Transverse colon (tissue), 4 donors: ENCODE data around the gene DAAM1. TPM values are rescaled to one million over a fixed set of nuclear protein-coding genes. Genes with fewer than 3 reads are reported as not detected.
A peak's percentile ranks its signal among the peaks of the same experiment; 100 is the strongest.

Source experiments
- DNase-seq: peaks from one replicate; pipeline ENCODE4 v3.0.0-alpha.2; 2019
- H3K27ac ChIP-seq, 4 donors: fragments of 200-600 bp; sonication (generic); 2 replicates each; pipeline ENCODE4 v1.5.1; 2016 to 2018; ENCODE audit warnings: inconsistent platforms in 4 of 4
- H3K27me3 ChIP-seq: fragments of 200-600 bp; sonication (generic); 2 replicates; pipeline ENCODE4 v1.5.1; 2017; ENCODE audit warnings: inconsistent platforms
- H3K36me3 ChIP-seq, 4 donors: fragments of 200-600 bp; sonication (generic); 2 replicates each; pipeline ENCODE4 v1.5.1; 2017 to 2019; ENCODE audit warnings: inconsistent platforms in 4 of 4
- H3K4me1 ChIP-seq, 4 donors: fragments of 200-600 bp; sonication (generic); 2 replicates each; pipeline ENCODE4 v1.5.1; 2017 to 2020; ENCODE audit warnings: inconsistent platforms in 4 of 4
- H3K4me3 ChIP-seq, 4 donors: fragments of 200-600 bp; sonication (generic); 1 replicate in 1 of 4; 2 replicates in 3 of 4; pipeline versions ENCODE4 v1.5.1 to v1.6.1; 2017 to 2019; ENCODE audit warnings: inconsistent platforms in 4 of 4
- H3K9me3 ChIP-seq, 2 donors: fragments of 200-600 bp; sonication (generic); 2 replicates each; pipeline ENCODE4 v1.5.1; 2017 to 2019; ENCODE audit warnings: inconsistent platforms in 2 of 2
- CTCF ChIP-seq, 5 experiments: fragments of 200-600 bp in 3 of 5; fragments of 450-650 bp in 2 of 5; sonication (generic) in 3 of 5; IDR thresholded peaks; 1 replicate in 2 of 5; 2 replicates in 3 of 5; pipeline ENCODE4 v1.5.1; 2016 to 2017; ENCODE audit warnings: antibody characterized with exemption in 5 of 5, inconsistent platforms in 3 of 5, mild to moderate bottlenecking in 2 of 5, moderate library complexity in 1 of 5
- EP300 ChIP-seq: sonication (generic); formaldehyde crosslinking; IDR thresholded peaks from one replicate; pipeline ENCODE4 v1.6.1; 2017; ENCODE audit warnings: antibody characterized with exemption, low read depth
- POLR2A ChIP-seq: fragments of 450-650 bp; IDR thresholded peaks from one replicate; pipeline ENCODE4 v1.6.1; 2016; ENCODE audit warnings: antibody characterized with exemption, mild to moderate bottlenecking, moderate library complexity
- POLR2AphosphoS5 ChIP-seq, 3 donors: sonication (generic); formaldehyde crosslinking; IDR thresholded peaks; one replicate each; pipeline ENCODE4 v1.6.1; 2016; ENCODE audit warnings: antibody characterized with exemption in 3 of 3
- whole genome bisulfite sequencing, 2 donors: methylation state at CpG; one replicate each; pipeline ENCODE4 v1.1.5; 2018; ENCODE audit warnings: low coverage in 1 of 2; 5-methylcytosine and 5-hydroxymethylcytosine counted together
- in situ Hi-C, 4 donors: fragments of 200-750 bp; cut with MboI; loops; one replicate each; pipeline versions ENCODE4 v1.15.0 to v1.15.1; 2017; ENCODE audit warnings: low sequenced_read_pairs in 3 of 4, low pct_ligation_motif_present in 1 of 4, low pct_unique_long_range_greater_than_20kb in 1 of 4
- intact Hi-C: fragments of 100-400 bp; cut with DNase I; formaldehyde crosslinking; loops from one replicate; pipeline ENCODE4 v1.15.1; 2023; ENCODE audit warnings: low total_unique reads
- total RNA-seq, 4 donors: library from RNA; depleted of rRNA; stranded (reverse); fragments of >200 nt; gene quantifications; one replicate each; pipeline ENCODE4 v1.1.0, GENCODE V29; 2016

DAAM1 gene
- total RNA-seq, 4 donors from 2014 or later, result 23.9 to 44.5 (median 42.8) TPM

- no peak for DNase-seq
- no peaks in the 10 kb centered on the region for H3K36me3 ChIP-seq
- H3K9me3 ChIP-seq, result no peaks in the 10 kb centered on the region
- H3K27ac ChIP-seq, result peak overlapping the region in 1 of 4 donors; percentile 18
- H3K27me3 ChIP-seq, result no peaks in the 10 kb centered on the region
- TF ChIP-seq POLR2A, result no peak
- TF ChIP-seq POLR2AphosphoS5 (IDR thresholded peaks at IDR 0.05), result no peak
- TF ChIP-seq CTCF (IDR thresholded peaks at IDR 0.05), result no peak
- peaks cover 0 to 5% (median 3%) of the 10 kb centered on the region in 4 donors for H3K4me1 ChIP-seq
- intact Hi-C loops, result no loop called here
- no peak overlapping the region for H3K4me3 ChIP-seq
- in situ Hi-C loops, result no loop called here
- 58 to 73% methylated on average over 3 of the region's 3 CpGs for WGBS, 2 donors
Measured at GRCh38 chr14:59228421-59228820, 40.0 kb downstream of the DAAM1 start.

GRCh38 chr14:59229653-59230406 is 41.4 kb downstream of the DAAM1 start:
- Histone ChIP-seq H3K4me3 (no peak overlapping the region), H3K27me3 (no peaks in the 10 kb centered on the region), H3K9me3 (no peaks in the 10 kb centered on the region), H3K27ac (no peak overlapping the region), H3K36me3 (no peaks in the 10 kb centered on the region), H3K4me1 (peaks cover 0 to 5% (median 3%) of the 10 kb centered on the region in 4 donors)
- intact Hi-C loops, result no loop called here
- WGBS, 2 donors, result 79 to 83% methylated on average over 2 to 3 of the region's 3 CpGs
- DNase-seq, result no peak
- TF ChIP-seq POLR2A (no peak), EP300 (no peak), POLR2AphosphoS5 (IDR thresholded peaks at IDR 0.05) (no peak), CTCF (IDR thresholded peaks at IDR 0.05) (no peak)
- in situ Hi-C loops, result no loop called here

GRCh38 chr14:59236195-59236594 is 47.7 kb downstream of the DAAM1 start:
- Histone ChIP-seq H3K36me3 (no peaks in the 10 kb centered on the region), H3K27ac (no peak overlapping the region), H3K4me1 (peaks cover 11 to 34% (median 23%) of the 10 kb centered on the region in 4 donors), H3K4me3 (no peak overlapping the region), H3K9me3 (no peaks in the 10 kb centered on the region), H3K27me3 (no peaks in the 10 kb centered on the region)
- in situ Hi-C loops (no loop called here), intact Hi-C loops (no loop called here)
- no peak for DNase-seq
- TF ChIP-seq CTCF (IDR thresholded peaks at IDR 0.05), result no peak
- no peak for TF ChIP-seq POLR2AphosphoS5 (IDR thresholded peaks at IDR 0.05)
- TF ChIP-seq EP300, result no peak
- 81 to 83% methylated on average over 4 of the region's 4 CpGs for WGBS, 2 donors

GRCh38 chr14:59238216-59238615 is 49.7 kb downstream of the DAAM1 start:
- Histone ChIP-seq H3K27me3 (no peaks in the 10 kb centered on the region), H3K9me3 (no peaks in the 10 kb centered on the region), H3K36me3 (no peaks in the 10 kb centered on the region), H3K4me3 (no peak overlapping the region), H3K27ac (peak overlapping the region in 2 of 4 donors; percentile 30 to 32), H3K4me1 (peaks cover 11 to 46% (median 27%) of the 10 kb centered on the region in 4 donors)
- TF ChIP-seq CTCF (IDR thresholded peaks at IDR 0.05) (no peak), POLR2AphosphoS5 (IDR thresholded peaks at IDR 0.05) (no peak)
- in situ Hi-C loops, result no loop called here
- no peak for DNase-seq
- intact Hi-C loops, result no loop called here
- 52 to 67% methylated on average over 1 to 5 of the region's 5 CpGs for WGBS, 2 donors
